ENCODE results near the gene PLA2R1. TPM values are rescaled to one million over a fixed set of nuclear protein-coding genes. Genes with fewer than 3 reads are reported as not detected.

PLA2R1 gene
- total and polyA plus RNA-seq, 2 of the 4 experiments (the other 2 are of a cell fraction): 0.43 to 0.54 TPM

DNA sequence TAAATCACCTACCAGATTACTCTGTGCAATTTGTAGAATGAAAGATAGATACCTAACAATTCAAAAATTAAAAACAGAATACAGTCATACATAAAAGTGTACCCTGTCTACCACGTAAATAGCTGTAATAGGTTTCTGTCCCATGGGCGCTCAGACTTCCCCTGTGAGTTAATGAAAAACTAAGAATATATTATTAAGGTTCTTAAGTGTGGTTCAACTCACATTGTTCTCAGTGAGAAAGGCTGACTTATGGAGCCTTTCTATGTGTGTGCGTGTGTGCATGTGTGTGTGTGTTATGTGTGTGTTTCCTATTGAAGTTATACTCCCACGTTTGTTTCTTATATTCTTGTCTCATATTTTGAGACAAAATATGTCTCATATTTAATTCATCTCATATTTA lies 149.8 kb downstream of the PLA2R1 start:
- Histone ChIP-seq H2BK15ac (ENCODE audit: low read depth, low read length) (no peak overlapping the region), H3K4me1 (ENCODE audit: control insufficient read depth, insufficient read depth, low read length) (no peaks in the 10 kb centered on the region), H2BK5ac (ENCODE audit: low read depth, low read length, poor library complexity, severe bottlenecking) (no peak overlapping the region), H3K9me3 (ENCODE audit: control insufficient read depth, insufficient read depth, low read length) (no peaks in the 10 kb centered on the region), H3K4me3 (ENCODE audit: insufficient read depth, low read depth, low read length) (no peak overlapping the region), H3K4me2 (ENCODE audit: low read depth, low read length) (no peak overlapping the region), H2AK5ac (ENCODE audit: low read depth, low read length) (no peak overlapping the region), H3K23ac (ENCODE audit: low read depth, low read length) (no peak overlapping the region), H2AK9ac (replicated peaks; ENCODE audit: low read depth, low read length, poor library complexity) (no peak overlapping the region), H4K20me1 (ENCODE audit: insufficient read depth, low read length) (no peaks in the 10 kb centered on the region), H2BK120ac (ENCODE audit: low read depth, low read length) (no peak overlapping the region), H3K18ac (ENCODE audit: low read depth, low read length) (no peak overlapping the region), H4K5ac (ENCODE audit: low read depth, low read length) (no peak overlapping the region), H3K79me1 (ENCODE audit: low read depth in 1 of 2, low read length in 2 of 2) (no peaks in the 10 kb centered on the region), H4K91ac (ENCODE audit: insufficient read depth, low read depth, low read length) (no peak overlapping the region), H3K14ac (replicated peaks; ENCODE audit: low read depth, low read length) (no peak overlapping the region), H3K4ac (ENCODE audit: low read depth, low read length) (no peak overlapping the region), H3K36me3 (ENCODE audit: control insufficient read depth, insufficient read depth, low read length) (no peaks in the 10 kb centered on the region), H3K27ac (ENCODE audit: insufficient read depth, low read length) (no peak overlapping the region), H2BK20ac (ENCODE audit: low read depth, low read length) (no peak overlapping the region), H2AFZ (replicated peaks; ENCODE audit: low read length, poor library complexity) (no peak overlapping the region), H3K56ac (ENCODE audit: extremely low read depth, insufficient read depth, low read length) (no peak overlapping the region), H3K27me3 (ENCODE audit: control insufficient read depth, insufficient read depth, low read length) (peaks cover 17% of the 10 kb centered on the region), H3K9ac (ENCODE audit: low read depth, low read length) (no peak overlapping the region), H3K9me1 (ENCODE audit: insufficient read depth, low read length) (no peaks in the 10 kb centered on the region), H4K8ac (ENCODE audit: low read depth in 2 of 2, low read length in 2 of 2) (no peak overlapping the region)
- intact Hi-C loops (cut with micrococcal nuclease) (no loop called here), dilution Hi-C loops (cut with HindIII; ENCODE audit: low sequenced_read_pairs, unreplicated experiment) (no loop called here), in situ Hi-C loops (cut with MboI; ENCODE audit: low sequenced_read_pairs) (no loop called here)
- BruUV-seq (replicated peaks): no TSS peak
- DNase-seq: no peak
- POLR2A ChIA-PET (ENCODE audit: unreplicated experiment): no interaction called here
- no peak for ATAC-seq (ENCODE audit: low read depth)
- CTCF ChIA-PET: no interaction called here
- WGBS, 2 experiments (ENCODE audit: extremely low coverage in 2 of 2, insufficient read length in 1 of 2): no CpG with 5 or more reads among the region's 4 CpGs
- TF ChIP-seq, protein P1, sequence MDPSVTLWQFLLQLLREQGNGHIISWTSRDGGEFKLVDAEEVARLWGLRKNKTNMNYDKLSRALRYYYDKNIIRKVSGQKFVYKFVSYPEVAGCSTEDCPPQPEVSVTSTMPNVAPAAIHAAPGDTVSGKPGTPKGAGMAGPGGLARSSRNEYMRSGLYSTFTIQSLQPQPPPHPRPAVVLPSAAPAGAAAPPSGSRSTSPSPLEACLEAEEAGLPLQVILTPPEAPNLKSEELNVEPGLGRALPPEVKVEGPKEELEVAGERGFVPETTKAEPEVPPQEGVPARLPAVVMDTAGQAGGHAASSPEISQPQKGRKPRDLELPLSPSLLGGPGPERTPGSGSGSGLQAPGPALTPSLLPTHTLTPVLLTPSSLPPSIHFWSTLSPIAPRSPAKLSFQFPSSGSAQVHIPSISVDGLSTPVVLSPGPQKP (IDR thresholded peaks at IDR 0.05; ENCODE audit: borderline replicate concordance, low read depth, low read length): no peak
- TF ChIP-seq, protein P2, sequence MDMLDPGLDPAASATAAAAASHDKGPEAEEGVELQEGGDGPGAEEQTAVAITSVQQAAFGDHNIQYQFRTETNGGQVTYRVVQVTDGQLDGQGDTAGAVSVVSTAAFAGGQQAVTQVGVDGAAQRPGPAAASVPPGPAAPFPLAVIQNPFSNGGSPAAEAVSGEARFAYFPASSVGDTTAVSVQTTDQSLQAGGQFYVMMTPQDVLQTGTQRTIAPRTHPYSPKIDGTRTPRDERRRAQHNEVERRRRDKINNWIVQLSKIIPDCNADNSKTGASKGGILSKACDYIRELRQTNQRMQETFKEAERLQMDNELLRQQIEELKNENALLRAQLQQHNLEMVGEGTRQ (IDR thresholded peaks at IDR 0.05; ENCODE audit: low read depth, low read length): no peak
- TF ChIP-seq RFX5 (IDR thresholded peaks at IDR 0.05; ENCODE audit: low read depth, low read length): no peak
- TF ChIP-seq MXI1 (IDR thresholded peaks at IDR 0.05; ENCODE audit: borderline replicate concordance, low read depth, low read length): no peak
- no peak for TF ChIP-seq SMC3 (IDR thresholded peaks at IDR 0.05; ENCODE audit: low read depth, low read length)
- TF ChIP-seq FOS (IDR thresholded peaks at IDR 0.05; ENCODE audit: low read depth, low read length): no peak
- TF ChIP-seq POLR2A (IDR thresholded peaks at IDR 0.05; ENCODE audit: low read depth, low read length): no peak
- no peak for TF ChIP-seq RCOR1 (IDR thresholded peaks at IDR 0.05; ENCODE audit: insufficient replicate concordance, low read length)
- no peak for TF ChIP-seq BHLHE40 (IDR thresholded peaks at IDR 0.05; ENCODE audit: low read depth, low read length)
- TF ChIP-seq CHD1 (IDR thresholded peaks at IDR 0.05; ENCODE audit: low read depth, low read length): no peak
- TF ChIP-seq CEBPB (IDR thresholded peaks at IDR 0.05; ENCODE audit: low read depth, low read length): no peak
- TF ChIP-seq RAD21 (IDR thresholded peaks at IDR 0.05; ENCODE audit: low read length): no peak
